ENCODE measurements around the gene CDC42. TPM values are rescaled to one million over a fixed set of nuclear protein-coding genes. Genes with fewer than 3 reads are reported as not detected.

CDC42 gene
- total RNA-seq, 1 donor from 2014 or later = 366 TPM

GRCh38 chr1:22080191-22080590 is 27.7 kb downstream of the CDC42 start:
- Histone ChIP-seq H3K4me3 (ENCODE audit: insufficient read depth, low read depth, low read length) (no peak overlapping the region), H2AFZ (ENCODE audit: low read depth, low read length) (no peak overlapping the region), H3K27me3 (ENCODE audit: insufficient read depth, low read length) (no peaks in the 10 kb centered on the region), H3K4me2 (ENCODE audit: low read length) (no peak overlapping the region), H3K79me2 (ENCODE audit: insufficient read depth, low read length) (peaks cover 100% of the 10 kb centered on the region), H3K36me3 (ENCODE audit: insufficient read depth, low read length) (peaks cover 41% of the 10 kb centered on the region), H3K4me1 (ENCODE audit: insufficient read depth, low read length) (peaks cover 5% of the 10 kb centered on the region), H3K9me3 (ENCODE audit: insufficient read depth, low read depth, low read length) (no peaks in the 10 kb centered on the region), H4K20me1 (ENCODE audit: insufficient read depth, low read length) (peaks cover 99% of the 10 kb centered on the region), H3K9ac (ENCODE audit: low read length) (no peak overlapping the region), H3K27ac (ENCODE audit: low read depth, low read length) (no peak overlapping the region)
- Mint-ChIP-seq H3K27me3 (ENCODE audit: low read depth, unreplicated experiment) (no peaks in the 10 kb centered on the region), H3K9me3 (ENCODE audit: unreplicated experiment) (no peaks in the 10 kb centered on the region), H3K36me3 (ENCODE audit: low read depth, unreplicated experiment) (peaks cover 21% of the 10 kb centered on the region), H3K27ac (ENCODE audit: unreplicated experiment) (no peak overlapping the region), H3K4me3 (ENCODE audit: unreplicated experiment) (no peak overlapping the region), H3K4me1 (ENCODE audit: low read depth, unreplicated experiment) (peaks cover 25% of the 10 kb centered on the region)
- no peak for FAIRE-seq
- TF ChIP-seq EZH2 (IDR thresholded peaks at IDR 0.05; ENCODE audit: insufficient read depth, low read length) (no peak), CTCF (IDR thresholded peaks at IDR 0.05; ENCODE audit: insufficient read depth, low read depth, low read length) (no peak)
- no peak for DNase-seq (ENCODE audit: low read depth)

GRCh38 chr1:22088331-22088730 is 35.8 kb downstream of the CDC42 start:
- Histone ChIP-seq H3K27ac (ENCODE audit: low read depth, low read length) (no peak overlapping the region), H3K4me2 (ENCODE audit: low read length) (no peak overlapping the region), H3K9me3 (ENCODE audit: insufficient read depth, low read depth, low read length) (no peaks in the 10 kb centered on the region), H2AFZ (ENCODE audit: low read depth, low read length) (no peak overlapping the region), H3K79me2 (ENCODE audit: insufficient read depth, low read length) (peaks cover 94% of the 10 kb centered on the region), H3K4me3 (ENCODE audit: insufficient read depth, low read depth, low read length) (no peak overlapping the region), H3K4me1 (ENCODE audit: insufficient read depth, low read length) (peaks cover 13% of the 10 kb centered on the region), H3K27me3 (ENCODE audit: insufficient read depth, low read length) (no peaks in the 10 kb centered on the region), H3K9ac (ENCODE audit: low read length) (no peak overlapping the region), H3K36me3 (ENCODE audit: insufficient read depth, low read length) (peaks cover 33% of the 10 kb centered on the region), H4K20me1 (ENCODE audit: insufficient read depth, low read length) (peaks cover 93% of the 10 kb centered on the region)
- FAIRE-seq (no peak), DNase-seq (ENCODE audit: low read depth) (no peak)
- H3K9me3 Mint-ChIP-seq (ENCODE audit: unreplicated experiment) = no peaks in the 10 kb centered on the region
- no peak overlapping the region for H3K27ac Mint-ChIP-seq (ENCODE audit: unreplicated experiment)
- no peak for TF ChIP-seq CTCF (IDR thresholded peaks at IDR 0.05; ENCODE audit: insufficient read depth, low read depth, low read length)
- no peak for TF ChIP-seq EZH2 (IDR thresholded peaks at IDR 0.05; ENCODE audit: insufficient read depth, low read length)
- peaks cover 10% of the 10 kb centered on the region for H3K36me3 Mint-ChIP-seq (ENCODE audit: low read depth, unreplicated experiment)
- H3K4me3 Mint-ChIP-seq (ENCODE audit: unreplicated experiment) = no peak overlapping the region
- peaks cover 50% of the 10 kb centered on the region for H3K4me1 Mint-ChIP-seq (ENCODE audit: low read depth, unreplicated experiment)
- no peaks in the 10 kb centered on the region for H3K27me3 Mint-ChIP-seq (ENCODE audit: low read depth, unreplicated experiment)

- no peaks in the 10 kb centered on the region for H3K27me3 Mint-ChIP-seq (ENCODE audit: low read depth, unreplicated experiment)
- H4K20me1 ChIP-seq (ENCODE audit: insufficient read depth, low read length) = peaks cover 92% of the 10 kb centered on the region
- peak overlapping the region; percentile 1 for H3K9ac ChIP-seq (ENCODE audit: low read length)
- peak overlapping the region; percentile 20 for H3K4me2 ChIP-seq (ENCODE audit: low read length)
- FAIRE-seq = no peak
- peaks cover 93% of the 10 kb centered on the region for H3K79me2 ChIP-seq (ENCODE audit: insufficient read depth, low read length)
- H3K4me1 ChIP-seq (ENCODE audit: insufficient read depth, low read length) = peaks cover 13% of the 10 kb centered on the region
- H3K27ac ChIP-seq (ENCODE audit: low read depth, low read length) = no peak overlapping the region
- H3K36me3 ChIP-seq (ENCODE audit: insufficient read depth, low read length) = peaks cover 30% of the 10 kb centered on the region
- no peak overlapping the region for H2AFZ ChIP-seq (ENCODE audit: low read depth, low read length)
- TF ChIP-seq CTCF (IDR thresholded peaks at IDR 0.05; ENCODE audit: insufficient read depth, low read depth, low read length) (no peak), EZH2 (IDR thresholded peaks at IDR 0.05; ENCODE audit: insufficient read depth, low read length) (no peak)
- H3K36me3 Mint-ChIP-seq (ENCODE audit: low read depth, unreplicated experiment) = peaks cover 8% of the 10 kb centered on the region
- H3K9me3 ChIP-seq (ENCODE audit: insufficient read depth, low read depth, low read length) = no peaks in the 10 kb centered on the region
- H3K4me3 Mint-ChIP-seq (ENCODE audit: unreplicated experiment) = no peak overlapping the region
- no peak overlapping the region for H3K27ac Mint-ChIP-seq (ENCODE audit: unreplicated experiment)
- peaks cover 50% of the 10 kb centered on the region for H3K4me1 Mint-ChIP-seq (ENCODE audit: low read depth, unreplicated experiment)
- H3K27me3 ChIP-seq (ENCODE audit: insufficient read depth, low read length) = no peaks in the 10 kb centered on the region
- H3K9me3 Mint-ChIP-seq (ENCODE audit: unreplicated experiment) = no peaks in the 10 kb centered on the region
- no peak for DNase-seq (ENCODE audit: low read depth)
- no peak overlapping the region for H3K4me3 ChIP-seq (ENCODE audit: insufficient read depth, low read depth, low read length)
Measured at GRCh38 chr1:22089134-22089571, 36.6 kb downstream of the CDC42 start.

Measured in astrocyte (in vitro differentiated cells and primary cell).